Gastroesophageal sphincter (tissue), 3 donors: ENCODE results near the gene GLDN.

ENCODE experiments used
- EP300 ChIP-seq: sonication (generic); formaldehyde crosslinking; IDR thresholded peaks from one replicate; pipeline ENCODE4 v1.6.1; 2017; ENCODE audit warnings: antibody characterized with exemption, mild to moderate bottlenecking
- POLR2AphosphoS5 ChIP-seq: sonication (generic); formaldehyde crosslinking; IDR thresholded peaks from one replicate; pipeline ENCODE4 v1.6.1; 2017; ENCODE audit warnings: antibody characterized with exemption
- TF ChIP-seq, protein P1 (sequence below), 4 experiments: fragments of 200-600 bp in 2 of 4; fragments of 450-650 bp in 2 of 4; sonication (generic) in 1 of 4; IDR thresholded peaks; one replicate each; pipeline ENCODE4 v1.5.1; 2017 to 2019; ENCODE audit warnings: antibody characterized with exemption in 4 of 4, mild to moderate bottlenecking in 2 of 4, moderate library complexity in 2 of 4

DNA sequence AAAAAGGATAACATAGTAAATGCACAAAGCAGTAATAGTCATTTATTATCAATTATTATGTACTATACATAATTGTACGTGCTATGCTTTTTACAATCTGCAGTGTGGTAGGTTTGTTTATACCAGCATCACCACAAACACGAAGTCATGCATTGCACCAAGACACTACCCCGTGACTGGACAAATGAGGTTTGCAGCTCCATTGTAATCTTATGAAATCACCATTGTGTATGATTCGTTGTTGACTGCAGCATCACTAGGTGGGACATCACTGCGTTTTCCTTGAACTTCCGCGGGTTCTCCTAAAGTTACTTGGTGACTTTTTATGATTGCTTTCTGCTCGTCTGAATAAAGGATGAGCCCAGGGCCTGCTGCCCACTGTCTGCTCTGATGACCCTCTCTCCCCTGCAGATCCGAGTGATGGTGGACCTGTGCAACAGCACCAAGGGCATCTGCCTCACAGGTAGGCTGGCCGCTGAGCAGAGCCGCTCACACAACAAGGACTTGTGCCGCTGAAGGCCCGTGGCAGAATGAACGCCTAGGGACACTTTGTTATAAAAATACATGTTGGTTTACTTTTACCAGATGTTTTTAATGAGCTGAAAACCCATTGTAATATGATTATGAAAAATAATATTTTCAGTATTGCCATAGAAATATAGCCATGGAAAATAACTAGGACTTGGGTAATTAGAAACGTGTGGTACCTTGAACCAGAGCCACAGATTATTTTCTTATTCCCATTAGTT is 35.8 kb downstream of the GLDN start:
- TF ChIP-seq, protein P1, sequence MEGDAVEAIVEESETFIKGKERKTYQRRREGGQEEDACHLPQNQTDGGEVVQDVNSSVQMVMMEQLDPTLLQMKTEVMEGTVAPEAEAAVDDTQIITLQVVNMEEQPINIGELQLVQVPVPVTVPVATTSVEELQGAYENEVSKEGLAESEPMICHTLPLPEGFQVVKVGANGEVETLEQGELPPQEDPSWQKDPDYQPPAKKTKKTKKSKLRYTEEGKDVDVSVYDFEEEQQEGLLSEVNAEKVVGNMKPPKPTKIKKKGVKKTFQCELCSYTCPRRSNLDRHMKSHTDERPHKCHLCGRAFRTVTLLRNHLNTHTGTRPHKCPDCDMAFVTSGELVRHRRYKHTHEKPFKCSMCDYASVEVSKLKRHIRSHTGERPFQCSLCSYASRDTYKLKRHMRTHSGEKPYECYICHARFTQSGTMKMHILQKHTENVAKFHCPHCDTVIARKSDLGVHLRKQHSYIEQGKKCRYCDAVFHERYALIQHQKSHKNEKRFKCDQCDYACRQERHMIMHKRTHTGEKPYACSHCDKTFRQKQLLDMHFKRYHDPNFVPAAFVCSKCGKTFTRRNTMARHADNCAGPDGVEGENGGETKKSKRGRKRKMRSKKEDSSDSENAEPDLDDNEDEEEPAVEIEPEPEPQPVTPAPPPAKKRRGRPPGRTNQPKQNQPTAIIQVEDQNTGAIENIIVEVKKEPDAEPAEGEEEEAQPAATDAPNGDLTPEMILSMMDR (IDR thresholded peaks at IDR 0.05): no peak
- no peak for TF ChIP-seq POLR2AphosphoS5
- TF ChIP-seq EP300: no peak
